H1 (cell line): ENCODE data around the gene CFAP74. TPM values are rescaled to one million over a fixed set of nuclear protein-coding genes. Genes with fewer than 3 reads are reported as not detected.

ENCODE experiments used
- CEBPB ChIP-seq: IDR thresholded peaks from 2 replicates; pipeline ENCODE4 v1.6.1; 2012; ENCODE audit warnings: low read depth, low read length
- CHD7 ChIP-seq: fragments of 300-600 bp; sonication (generic); IDR thresholded peaks from 2 replicates; pipeline ENCODE4 v1.7.1; 2012; ENCODE audit warnings: low read length, moderate library complexity, mild to moderate bottlenecking, inconsistent platforms; ENCODE audit not compliant: insufficient replicate concordance
- HDAC2 ChIP-seq, 2 experiments: fragments of 300-600 bp in 1 of 2; sonication (generic) in 1 of 2; IDR thresholded peaks; 2 replicates each; pipeline ENCODE4 v1.6.1; 2011 to 2012; ENCODE audit warnings: low read depth in 2 of 2, low read length in 2 of 2, mild to moderate bottlenecking in 2 of 2, moderate library complexity in 2 of 2, borderline replicate concordance in 1 of 2, inconsistent platforms in 1 of 2
- SIRT6 ChIP-seq: IDR thresholded peaks from one replicate; pipeline ENCODE4 v1.7.1; 2012; ENCODE audit warnings: low read length, inconsistent platforms
- YY1 ChIP-seq: IDR thresholded peaks from 2 replicates; pipeline ENCODE4 v1.6.1; 2011; ENCODE audit warnings: low read depth, mild to moderate bottlenecking, low read length
- polyA plus RNA-seq, 7 experiments: library from polyadenylated mRNA; depleted of rRNA in 3 of 7; stranded (reverse) in 5 of 7; unstranded in 2 of 7; fragments of >200 nt in 5 of 7; fragments of 200-250 nt in 2 of 7; gene quantifications; 1 replicate in 5 of 7; 2 replicates in 1 of 7; 4 replicates in 1 of 7; pipeline versions ENCODE4 v1.2.1 to v1.2.3, GENCODE V29; 2011 to 2013; ENCODE audit warnings: missing spikeins in 2 of 7, mixed read lengths in 2 of 7
- total RNA-seq: library from RNA; stranded (reverse); fragmentation: NEBNext Ultra II Directional; extraction: Animal tissue kit (Norgen Biotek cat#: 25700); gene quantifications from 2 replicates; pipeline ENCODE4 v1.2.1, GENCODE V29; 2021

The CFAP74 gene
- total and polyA plus RNA-seq, 2 of the 8 experiments (the other 6 are each of a cell fraction or from before 2014, with no cell fraction given) = 0.09 to 0.20 TPM

GRCh38 chr1:1929639-1930545, 73.7 kb downstream of the CFAP74 start (continued):
- no peak for TF ChIP-seq CHD7
- no peak for TF ChIP-seq YY1
- TF ChIP-seq HDAC2 (IDR thresholded peaks at IDR 0.05; ENCODE audit: borderline replicate concordance in 1 of 2, low read depth in 2 of 2, low read length in 2 of 2) = no peak
- TF ChIP-seq SIRT6 = no peak
- TF ChIP-seq CEBPB = no peak
